Measurements from ENCODE around the gene POLR3B. TPM values are rescaled to one million over a fixed set of nuclear protein-coding genes. Genes with fewer than 3 reads are reported as not detected.

The POLR3B gene
- polyA plus RNA-seq, 1 donor from 2014 or later = 3.3 TPM

Other genes with a start within 250 kb of the POLR3B start
- gene NUAK1, start 218.8 kb upstream of the POLR3B start, polyA plus RNA-seq = not detected
- 18.8 TPM for gene CKAP4, start 109.7 kb upstream of the POLR3B start, polyA plus RNA-seq
- gene TCP11L2, start 55.0 kb upstream of the POLR3B start, polyA plus RNA-seq = 35.1 TPM
- gene RFX4, start 225.3 kb downstream of the POLR3B start, polyA plus RNA-seq = not detected

All from IgD-negative memory B cell (primary cell).